HG02798 (cell line): ENCODE measurements around the gene CHTOP.
A peak's percentile ranks its signal among the peaks of the same experiment; 100 is the strongest.
"Not testable (repeated sequence)": the region's sequence is repeated elsewhere in the genome, so short reads cannot be mapped to it uniquely, and the experiment has no call there.

Experiments
- ATAC-seq: cut with Tn5 transposase; IDR thresholded peaks from one replicate; pipeline ENCODE4 v1.9.1; 2021; ENCODE audit warnings: mild to moderate bottlenecking; ENCODE audit not compliant: unreplicated experiment, poor library complexity

CHTOP gene

GRCh38 chr1:153658400-153659174 lies 24.7 kb downstream of the CHTOP start, which contains the start of gene SNAPIN:
Gene SNAPIN, plus strand, starts transcription at chr1:153658703. Its CDS starts 41 bp downstream, at chr1:153658744.
- ATAC-seq = peak; percentile 87

GRCh38 chr1:153659175-153659534 lies 25.3 kb downstream of the CHTOP start:
- no peak for ATAC-seq

GRCh38 chr1:153659656-153660055 lies 25.8 kb downstream of the CHTOP start:
- no peak for ATAC-seq

- ATAC-seq = no peak
Measured at GRCh38 chr1:153661111-153661708, 27.3 kb downstream of the CHTOP start.

- no peak for ATAC-seq
Measured at GRCh38 chr1:153662269-153662668, 28.4 kb downstream of the CHTOP start.

GRCh38 chr1:153663211-153663610 lies 29.3 kb downstream of the CHTOP start:
- ATAC-seq = no peak

GRCh38 chr1:153667439-153667838 lies 33.6 kb downstream of the CHTOP start:
- no peak for ATAC-seq

GRCh38 chr1:153668672-153669071 lies 34.8 kb downstream of the CHTOP start:
- ATAC-seq = not testable (repeated sequence)

- no peak for ATAC-seq
Measured at GRCh38 chr1:153669606-153670005, 35.7 kb downstream of the CHTOP start.

- no peak for ATAC-seq
Measured at GRCh38 chr1:153670257-153670858, 36.5 kb downstream of the CHTOP start.

- ATAC-seq = peak; percentile 95
Measured at GRCh38 chr1:153670859-153671627, 37.2 kb downstream of the CHTOP start, which contains the start of gene ILF2. Gene ILF2, minus strand, starts transcription at chr1:153670993. Its CDS starts 71 bp downstream, at chr1:153670922.

GRCh38 chr1:153671628-153672353 lies 37.9 kb downstream of the CHTOP start:
- not testable (repeated sequence) for ATAC-seq

GRCh38 chr1:153673511-153673910 lies 39.6 kb downstream of the CHTOP start:
- ATAC-seq = no peak

- no peak for ATAC-seq
Measured at GRCh38 chr1:153677718-153678518, 44.1 kb downstream of the CHTOP start.

GRCh38 chr1:153678519-153679336 lies 44.9 kb downstream of the CHTOP start, which contains the start of gene NPR1:
Gene NPR1, plus strand, starts transcription at chr1:153678688. Its CDS starts 421 bp downstream, at chr1:153679109.
- ATAC-seq = no peak

GRCh38 chr1:153679337-153680119 lies 45.7 kb downstream of the CHTOP start:
- no peak for ATAC-seq

GRCh38 chr1:153680120-153680403 lies 46.2 kb downstream of the CHTOP start:
- ATAC-seq = no peak

GRCh38 chr1:153682730-153683129 lies 48.9 kb downstream of the CHTOP start:
- ATAC-seq = no peak
